Measurements from ENCODE around the gene CARMIL3. TPM values are rescaled to one million over a fixed set of nuclear protein-coding genes. Genes with fewer than 3 reads are reported as not detected.

CARMIL3 gene
- total RNA-seq, 2 experiments from 2014 or later: 0.05 to 0.11 TPM

- no peaks in the 10 kb centered on the region for H3K4me1 Mint-ChIP-seq (ENCODE audit: low read depth)
- H3K27me3 Mint-ChIP-seq: peaks cover 16% of the 10 kb centered on the region
- DNase-seq: no peak
Measured at GRCh38 chr14:24070285-24071143, 18.7 kb downstream of the CARMIL3 start.

GRCh38 chr14:24071144-24071697 is 19.4 kb downstream of the CARMIL3 start, which contains the start of gene CPNE6:
Gene CPNE6 (plus strand): TSS chr14:24071562. CDS start chr14:24072937, 1,375 bp downstream.
- ATAC-seq (ENCODE audit: poor library complexity): no peak
- CTCF ChIA-PET: no interaction called here
- H3K27me3 Mint-ChIP-seq: peaks cover 16% of the 10 kb centered on the region

More at GRCh38 chr14:24070285-24071143, 18.7 kb downstream of the CARMIL3 start:
- Mint-ChIP-seq H3K27ac (no peak overlapping the region), H3K9me3 (no peaks in the 10 kb centered on the region), H3K4me3 (no peak overlapping the region), H3K36me3 (ENCODE audit: low read depth) (no peaks in the 10 kb centered on the region)
- Histone ChIP-seq H3K4me3 (ENCODE audit: low read length) (no peak overlapping the region), H3K9me3 (ENCODE audit: control insufficient read depth in 1 of 2, insufficient read depth in 1 of 2, low read length in 2 of 2) (no peaks in the 10 kb centered on the region), H3K4me1 (ENCODE audit: insufficient read depth, low read length) (no peaks in the 10 kb centered on the region), H3K36me3 (ENCODE audit: insufficient read depth, low read length) (no peaks in the 10 kb centered on the region), H3K27me3 (ENCODE audit: control insufficient read depth in 1 of 2, insufficient read depth in 2 of 2, low read length in 2 of 2) (no peaks in the 10 kb centered on the region), H3K27ac (ENCODE audit: low read depth in 1 of 2, low read length in 2 of 2) (no peak overlapping the region)
- ATAC-seq (ENCODE audit: poor library complexity): no peak
- ChIA-PET CTCF (no interaction called here), POLR2A (interaction anchor here (1.5 kb wide), 1 partner anchor 10 kb away, joined by 4 read pairs; no protein-coding TSS in a partner anchor)
- intact Hi-C loops (cut with DNase I, micrococcal nuclease): no loop called here
- no peak for TF ChIP-seq CTCF (IDR thresholded peaks at IDR 0.05)

GRCh38 chr14:24071836-24072430 is 20.1 kb downstream of the CARMIL3 start:
- TF ChIP-seq CTCF (IDR thresholded peaks at IDR 0.05): no peak
- H3K9me3 Mint-ChIP-seq: no peaks in the 10 kb centered on the region
- no peaks in the 10 kb centered on the region for H3K36me3 Mint-ChIP-seq (ENCODE audit: low read depth)
- DNase-seq (no peak), ATAC-seq (ENCODE audit: poor library complexity) (no peak)
- ChIA-PET CTCF (no interaction called here), POLR2A (no interaction called here)
- no peaks in the 10 kb centered on the region for H3K27me3 ChIP-seq (ENCODE audit: control insufficient read depth in 1 of 2, insufficient read depth in 2 of 2, low read length in 2 of 2)
- no peaks in the 10 kb centered on the region for H3K4me1 Mint-ChIP-seq (ENCODE audit: low read depth)
- no peak overlapping the region for H3K4me3 Mint-ChIP-seq
- intact Hi-C loops (cut with DNase I, micrococcal nuclease): no loop called here
- H3K27ac Mint-ChIP-seq: no peak overlapping the region
- no peaks in the 10 kb centered on the region for H3K9me3 ChIP-seq (ENCODE audit: control insufficient read depth in 1 of 2, insufficient read depth in 1 of 2, low read length in 2 of 2)
- H3K27me3 Mint-ChIP-seq: peaks cover 16% of the 10 kb centered on the region
- H3K4me3 ChIP-seq (ENCODE audit: low read length): no peak overlapping the region
- H3K36me3 ChIP-seq (ENCODE audit: insufficient read depth, low read length): no peaks in the 10 kb centered on the region
- no peak overlapping the region for H3K27ac ChIP-seq (ENCODE audit: low read depth in 1 of 2, low read length in 2 of 2)
- H3K4me1 ChIP-seq (ENCODE audit: insufficient read depth, low read length): no peaks in the 10 kb centered on the region

More at GRCh38 chr14:24071144-24071697, 19.4 kb downstream of the CARMIL3 start, which contains the start of gene CPNE6:
- Mint-ChIP-seq H3K4me3 (no peak within 1 kb of the TSS), H3K36me3 (ENCODE audit: low read depth) (no peaks in the 10 kb centered on the region), H3K9me3 (no peaks in the 10 kb centered on the region), H3K27ac (no peak within 1 kb of the TSS), H3K4me1 (ENCODE audit: low read depth) (no peaks in the 10 kb centered on the region)
- Histone ChIP-seq H3K36me3 (ENCODE audit: insufficient read depth, low read length) (no peaks in the 10 kb centered on the region), H3K9me3 (ENCODE audit: control insufficient read depth in 1 of 2, insufficient read depth in 1 of 2, low read length in 2 of 2) (no peaks in the 10 kb centered on the region), H3K27ac (ENCODE audit: low read depth in 1 of 2, low read length in 2 of 2) (no peak within 1 kb of the TSS), H3K4me1 (ENCODE audit: insufficient read depth, low read length) (no peaks in the 10 kb centered on the region), H3K27me3 (ENCODE audit: control insufficient read depth in 1 of 2, insufficient read depth in 2 of 2, low read length in 2 of 2) (no peaks in the 10 kb centered on the region), H3K4me3 (ENCODE audit: low read length) (no peak within 1 kb of the TSS)
- POLR2A ChIA-PET: no interaction called here
- intact Hi-C loops (cut with DNase I, micrococcal nuclease): no loop called here
- no peak for TF ChIP-seq CTCF (IDR thresholded peaks at IDR 0.05)
- DNase-seq: no peak

Data from CD4-positive, alpha-beta T cell (primary cell).